Esophagus squamous epithelium (tissue), 4 donors: ENCODE measurements around the gene AP2A2.

Source experiments
- CTCF ChIP-seq, 6 experiments: fragments of 450-650 bp in 4 of 6; fragments of 200-600 bp in 2 of 6; sonication (generic) in 2 of 6; IDR thresholded peaks; one replicate each; pipeline ENCODE4 v1.5.1; 2016 to 2019; ENCODE audit warnings: antibody characterized with exemption in 6 of 6, mild to moderate bottlenecking in 4 of 6, moderate library complexity in 4 of 6
- POLR2A ChIP-seq, 4 donors: fragments of 450-650 bp; IDR thresholded peaks; one replicate each; pipeline ENCODE4 v1.6.1; 2017; ENCODE audit warnings: antibody characterized with exemption in 4 of 4, mild to moderate bottlenecking in 4 of 4, moderate library complexity in 3 of 4

GRCh38 chr11:926341-926916 lies 759 bp downstream of the AP2A2 start:
- TF ChIP-seq CTCF (IDR thresholded peaks at IDR 0.05) (no peak), POLR2A (IDR thresholded peaks at IDR 0.05) (no peak)
